Right renal cortex interstitium (tissue), 3 donors: ENCODE results near the gene RNASE11. TPM values are rescaled to one million over a fixed set of nuclear protein-coding genes. Genes with fewer than 3 reads are reported as not detected.

ENCODE experiments used
- DNase-seq, 3 donors: peaks; one replicate each; pipeline ENCODE4 v3.0.0-alpha.2; 2013; ENCODE audit warnings: low read depth in 3 of 3, low spot score in 2 of 3
- polyA plus RNA-seq, 3 donors: library from polyadenylated mRNA; unstranded; fragments of 120-200 nt; gene quantifications; one replicate each; pipeline ENCODE4 v1.2.1, GENCODE V29; 2013; ENCODE audit not compliant: insufficient read length in 3 of 3

The RNASE11 gene
- polyA plus RNA-seq, 3 donors: not detected

DNA sequence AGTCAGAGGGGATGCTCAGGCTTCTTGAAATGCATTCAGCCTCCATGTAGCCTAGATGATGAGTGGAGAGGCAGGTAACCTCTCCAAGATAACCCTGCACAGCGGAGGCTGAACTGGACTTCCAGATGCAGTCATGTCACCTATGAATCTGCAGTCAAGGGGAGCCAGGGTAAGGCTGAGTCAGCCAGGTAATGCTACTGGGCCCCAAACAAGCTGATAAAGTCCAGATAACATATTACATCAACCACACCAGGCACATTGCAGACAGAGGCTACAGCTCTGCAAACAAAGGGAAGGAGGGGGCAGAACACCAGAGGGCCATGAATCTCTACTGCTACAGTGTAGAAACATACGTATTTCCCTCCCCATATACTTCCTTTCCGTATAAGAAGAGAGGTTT, 40.9 kb downstream of the RNASE11 start:
- DNase-seq: no peak

- DNase-seq: no peak
Observed at GRCh38 chr14:20539906-20540305, 47.9 kb downstream of the RNASE11 start.

Other genes starting within 250 kb of the RNASE11 start
- 10 to 100 TPM; 47.2 to 63.9 (median 47.3) TPM for gene PARP2, start 244.4 kb downstream of the RNASE11 start, polyA plus RNA-seq
- gene TEP1, start 174.5 kb downstream of the RNASE11 start, polyA plus RNA-seq: 10 to 100 TPM; 17.1 to 18.4 (median 18.4) TPM
- gene KLHL33, start 151.8 kb downstream of the RNASE11 start, polyA plus RNA-seq: under 1 TPM; 0.35 to 0.50 (median 0.45) TPM
- gene OSGEP, start 133.2 kb downstream of the RNASE11 start, polyA plus RNA-seq: 10 to 100 TPM; 46.3 to 56.0 (median 55.0) TPM
- gene APEX1, start 132.8 kb downstream of the RNASE11 start, polyA plus RNA-seq: 100 to 1,000 TPM; 315 to 334 (median 325) TPM
- gene PIP4P1, start 126.6 kb downstream of the RNASE11 start, polyA plus RNA-seq: 10 to 100 TPM; 31.2 to 40.7 (median 32.7) TPM
- 10 to 100 TPM; 65.3 to 72.8 (median 71.7) TPM for gene PNP, start 118.6 kb downstream of the RNASE11 start, polyA plus RNA-seq
- under 1 TPM in 1 of 3 donors, not detected in 2; 0.18 TPM for gene RNASE10, start 82.5 kb downstream of the RNASE11 start, polyA plus RNA-seq
- gene RNASE9, start 27.0 kb downstream of the RNASE11 start, polyA plus RNA-seq: not detected
- not detected for gene RNASE12, start 3.4 kb upstream of the RNASE11 start, polyA plus RNA-seq
- not detected for gene OR6S1, start 53.7 kb upstream of the RNASE11 start, polyA plus RNA-seq
- 1 to 10 TPM; 2.1 to 7.0 (median 2.6) TPM for gene RNASE4, start 96.6 kb upstream of the RNASE11 start, polyA plus RNA-seq
- 1 to 10 TPM; 3.8 to 4.8 (median 3.8) TPM for gene ANG, start 100.8 kb upstream of the RNASE11 start, polyA plus RNA-seq
- gene EDDM3A, start 157.9 kb upstream of the RNASE11 start, polyA plus RNA-seq: under 1 TPM in 2 of 3 donors, not detected in 1; 0.18 to 0.28 TPM
- under 1 TPM; 0.14 to 0.47 (median 0.14) TPM for gene EDDM3B, start 180.4 kb upstream of the RNASE11 start, polyA plus RNA-seq
- 1 to 10 TPM; 6.5 to 7.7 (median 7.4) TPM for gene RNASE6, start 193.3 kb upstream of the RNASE11 start, polyA plus RNA-seq
- gene RNASE1, start 214.8 kb upstream of the RNASE11 start, polyA plus RNA-seq: 100 to 1,000 TPM; 148 to 180 (median 175) TPM